ENCODE data around the gene TMEM205.

Gene TMEM205

GRCh38 chr19:11387162-11388034, 41.3 kb upstream of the TMEM205 start:
- Histone ChIP-seq H3K79me2 (ENCODE audit: insufficient read depth, low read length) (no peaks in the 10 kb centered on the region), H3K36me3 (ENCODE audit: low read length) (no peaks in the 10 kb centered on the region), H3F3A (ENCODE audit: insufficient read depth) (no peaks in the 10 kb centered on the region), H3K27ac (ENCODE audit: low read depth, low read length) (no peak overlapping the region), H2AFZ (ENCODE audit: low read depth, low read length, severe bottlenecking) (no peak overlapping the region), H4K20me1 (ENCODE audit: low read depth, low read length) (no peaks in the 10 kb centered on the region), H3K9ac (ENCODE audit: low read length) (no peak overlapping the region), H3K4me3 (ENCODE audit: insufficient read depth, low read length, poor library complexity, severe bottlenecking) (no peak overlapping the region), H3K9me2 (replicated peaks; ENCODE audit: insufficient read depth, low read length) (no peaks in the 10 kb centered on the region), H3K9me3 (ENCODE audit: insufficient read depth, low read length) (no peaks in the 10 kb centered on the region), H3K4me2 (ENCODE audit: low read depth, low read length, poor library complexity, severe bottlenecking) (no peak overlapping the region), H3K27me3 (ENCODE audit: low read length) (no peaks in the 10 kb centered on the region)
- TF ChIP-seq EZH2phosphoT487 (conservative IDR thresholded peaks at IDR 0.05; ENCODE audit: low read length), result no peak
- TF ChIP-seq, protein P1, sequence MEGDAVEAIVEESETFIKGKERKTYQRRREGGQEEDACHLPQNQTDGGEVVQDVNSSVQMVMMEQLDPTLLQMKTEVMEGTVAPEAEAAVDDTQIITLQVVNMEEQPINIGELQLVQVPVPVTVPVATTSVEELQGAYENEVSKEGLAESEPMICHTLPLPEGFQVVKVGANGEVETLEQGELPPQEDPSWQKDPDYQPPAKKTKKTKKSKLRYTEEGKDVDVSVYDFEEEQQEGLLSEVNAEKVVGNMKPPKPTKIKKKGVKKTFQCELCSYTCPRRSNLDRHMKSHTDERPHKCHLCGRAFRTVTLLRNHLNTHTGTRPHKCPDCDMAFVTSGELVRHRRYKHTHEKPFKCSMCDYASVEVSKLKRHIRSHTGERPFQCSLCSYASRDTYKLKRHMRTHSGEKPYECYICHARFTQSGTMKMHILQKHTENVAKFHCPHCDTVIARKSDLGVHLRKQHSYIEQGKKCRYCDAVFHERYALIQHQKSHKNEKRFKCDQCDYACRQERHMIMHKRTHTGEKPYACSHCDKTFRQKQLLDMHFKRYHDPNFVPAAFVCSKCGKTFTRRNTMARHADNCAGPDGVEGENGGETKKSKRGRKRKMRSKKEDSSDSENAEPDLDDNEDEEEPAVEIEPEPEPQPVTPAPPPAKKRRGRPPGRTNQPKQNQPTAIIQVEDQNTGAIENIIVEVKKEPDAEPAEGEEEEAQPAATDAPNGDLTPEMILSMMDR (IDR thresholded peaks at IDR 0.05; ENCODE audit: insufficient read depth, low read length, poor library complexity, severe bottlenecking), result no peak

GRCh38 chr19:11384778-11385129, 38.7 kb upstream of the TMEM205 start:
- Histone ChIP-seq H3K9ac (ENCODE audit: low read length) (no peak overlapping the region), H2AFZ (ENCODE audit: low read depth, low read length, severe bottlenecking) (no peak overlapping the region)
- TF ChIP-seq, protein P1 (IDR thresholded peaks at IDR 0.05; ENCODE audit: insufficient read depth, low read length, poor library complexity, severe bottlenecking), result no peak
- no peak for TF ChIP-seq EZH2phosphoT487 (conservative IDR thresholded peaks at IDR 0.05; ENCODE audit: low read length)

DNA sequence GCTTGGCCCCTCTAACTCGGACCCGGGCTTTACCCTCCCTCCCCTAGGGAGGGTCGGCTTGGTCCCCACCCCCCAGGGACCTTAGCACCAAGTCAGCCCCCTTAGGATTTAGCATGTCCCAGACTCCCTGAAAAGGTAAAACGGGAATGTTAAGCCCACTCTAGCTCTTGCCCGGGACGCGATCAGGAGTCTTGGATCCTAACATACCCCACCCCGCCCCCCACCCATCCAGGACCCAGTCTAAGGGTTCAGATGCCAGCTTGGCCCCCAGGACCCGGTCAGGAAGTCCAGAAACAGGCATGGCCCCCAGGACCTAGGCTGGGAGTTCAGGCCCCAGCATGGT, 37.6 kb upstream of the TMEM205 start:
- Histone ChIP-seq H3K9ac (ENCODE audit: low read length) (no peak overlapping the region), H3K4me3 (ENCODE audit: insufficient read depth, low read length, poor library complexity, severe bottlenecking) (no peak overlapping the region), H3K36me3 (ENCODE audit: low read length) (no peaks in the 10 kb centered on the region), H3K9me3 (ENCODE audit: insufficient read depth, low read length) (no peaks in the 10 kb centered on the region), H3K79me2 (ENCODE audit: insufficient read depth, low read length) (no peaks in the 10 kb centered on the region; the same call in 1 of the 2 replicates), H3K4me2 (ENCODE audit: low read depth, low read length, poor library complexity, severe bottlenecking) (peak overlapping the region; percentile 41), H2AFZ (ENCODE audit: low read depth, low read length, severe bottlenecking) (no peak overlapping the region), H3K27me3 (ENCODE audit: low read length) (no peaks in the 10 kb centered on the region), H3F3A (ENCODE audit: insufficient read depth) (peaks cover 12% of the 10 kb centered on the region; the same call in 1 of the 2 replicates), H3K9me2 (replicated peaks; ENCODE audit: insufficient read depth, low read length) (no peaks in the 10 kb centered on the region), H4K20me1 (ENCODE audit: low read depth, low read length) (no peaks in the 10 kb centered on the region), H3K27ac (ENCODE audit: low read depth, low read length) (no peak overlapping the region)
- TF ChIP-seq, protein P1 (IDR thresholded peaks at IDR 0.05; ENCODE audit: insufficient read depth, low read length, poor library complexity, severe bottlenecking), result no peak
- no peak for TF ChIP-seq EZH2phosphoT487 (conservative IDR thresholded peaks at IDR 0.05; ENCODE audit: low read length)

More at GRCh38 chr19:11384778-11385129, 38.7 kb upstream of the TMEM205 start:
- Histone ChIP-seq H4K20me1 (ENCODE audit: low read depth, low read length) (no peaks in the 10 kb centered on the region), H3K4me3 (ENCODE audit: insufficient read depth, low read length, poor library complexity, severe bottlenecking) (no peak overlapping the region), H3K27ac (ENCODE audit: low read depth, low read length) (no peak overlapping the region), H3K9me2 (replicated peaks; ENCODE audit: insufficient read depth, low read length) (no peaks in the 10 kb centered on the region), H3K27me3 (ENCODE audit: low read length) (no peaks in the 10 kb centered on the region), H3K36me3 (ENCODE audit: low read length) (no peaks in the 10 kb centered on the region), H3K4me2 (ENCODE audit: low read depth, low read length, poor library complexity, severe bottlenecking) (no peak overlapping the region), H3K79me2 (ENCODE audit: insufficient read depth, low read length) (no peaks in the 10 kb centered on the region; the same call in 1 of the 2 replicates), H3F3A (ENCODE audit: insufficient read depth) (peaks cover 7% of the 10 kb centered on the region; the same call in 1 of the 2 replicates), H3K9me3 (ENCODE audit: insufficient read depth, low read length) (no peaks in the 10 kb centered on the region)

All from SU-DHL-6 (cell line).